Endometrial microvascular endothelial cells (primary cell): Measurements from ENCODE around the gene AGBL4. TPM values are rescaled to one million over a fixed set of nuclear protein-coding genes. Genes with fewer than 3 reads are reported as not detected.
"Not testable (repeated sequence)": the region's sequence is repeated elsewhere in the genome, so short reads cannot be mapped to it uniquely, and the experiment has no call there.

Experiments
- in situ Hi-C: cut with HindIII; loops from 2 replicates; pipeline ENCODE4 v1.10.0; 2017; ENCODE audit warnings: low sequenced_read_pairs, low pct_unique_long_range_greater_than_20kb; ENCODE audit errors: inconsistent ontology term
- total RNA-seq: library from RNA; depleted of rRNA; stranded (reverse); fragments of >200 nt; gene quantifications from one replicate; pipeline ENCODE4 v1.2.3, GENCODE V29; 2015; ENCODE audit errors: inconsistent ontology term

Gene AGBL4
- total RNA-seq, 1 donor from 2014 or later, result not detected

DNA sequence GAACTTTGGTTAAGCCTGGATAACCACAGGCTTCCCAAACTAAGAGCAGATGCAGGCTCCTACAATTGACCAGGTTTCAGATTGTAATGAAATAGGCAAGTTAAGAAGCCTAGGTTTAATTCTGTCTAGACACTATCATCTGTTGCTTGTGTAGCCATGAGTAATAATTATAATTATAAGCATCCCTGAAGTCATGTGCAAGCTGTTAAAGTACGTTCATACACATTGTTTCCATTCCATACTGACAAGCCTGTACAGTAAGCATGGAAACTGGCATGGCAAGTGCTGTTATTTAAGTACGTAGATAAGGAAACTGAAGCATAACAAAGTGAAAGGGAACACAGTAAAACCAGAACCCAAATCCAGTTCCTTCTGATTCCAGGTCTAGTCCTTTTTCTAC, 689.8 kb downstream of the AGBL4 start:
- in situ Hi-C loops, result no loop called here

DNA sequence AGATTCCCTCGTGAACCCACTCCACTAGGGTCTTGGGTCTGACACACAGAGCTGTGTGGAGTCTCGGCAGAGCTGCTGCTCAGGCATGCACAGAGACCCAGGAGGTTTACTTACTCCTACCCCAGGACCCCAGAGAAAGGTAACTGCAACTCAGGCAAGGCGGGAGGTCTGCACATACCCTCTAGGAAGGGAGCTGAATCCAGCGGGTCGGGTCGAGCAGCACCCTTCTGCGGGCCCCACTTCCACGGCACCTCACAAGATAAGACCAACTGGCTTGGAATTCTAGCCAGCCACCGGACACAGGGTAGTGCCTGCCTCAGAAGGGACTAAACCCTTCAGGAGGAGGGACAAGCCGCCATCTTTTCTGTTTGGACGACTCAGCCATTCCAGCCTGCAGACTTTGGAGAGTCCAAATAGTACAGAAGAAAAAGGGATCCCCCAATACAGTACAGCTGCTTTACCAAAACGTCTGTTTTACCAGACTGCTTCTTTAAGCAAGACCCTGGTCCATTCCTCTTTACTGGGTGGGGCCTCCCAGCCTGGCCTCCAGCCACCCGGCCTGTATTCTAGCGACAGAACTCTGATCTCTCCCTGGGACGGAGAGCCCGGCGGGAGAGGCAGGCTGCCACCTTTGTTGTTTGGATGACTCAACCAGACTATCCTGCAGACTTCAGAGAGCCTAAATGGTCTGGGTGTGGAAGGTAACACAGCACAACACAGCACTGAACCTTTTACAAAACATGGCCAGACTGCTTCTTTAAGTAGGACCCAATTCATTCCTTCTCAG, 692.5 kb downstream of the AGBL4 start:
- in situ Hi-C loops, result no loop called here

DNA sequence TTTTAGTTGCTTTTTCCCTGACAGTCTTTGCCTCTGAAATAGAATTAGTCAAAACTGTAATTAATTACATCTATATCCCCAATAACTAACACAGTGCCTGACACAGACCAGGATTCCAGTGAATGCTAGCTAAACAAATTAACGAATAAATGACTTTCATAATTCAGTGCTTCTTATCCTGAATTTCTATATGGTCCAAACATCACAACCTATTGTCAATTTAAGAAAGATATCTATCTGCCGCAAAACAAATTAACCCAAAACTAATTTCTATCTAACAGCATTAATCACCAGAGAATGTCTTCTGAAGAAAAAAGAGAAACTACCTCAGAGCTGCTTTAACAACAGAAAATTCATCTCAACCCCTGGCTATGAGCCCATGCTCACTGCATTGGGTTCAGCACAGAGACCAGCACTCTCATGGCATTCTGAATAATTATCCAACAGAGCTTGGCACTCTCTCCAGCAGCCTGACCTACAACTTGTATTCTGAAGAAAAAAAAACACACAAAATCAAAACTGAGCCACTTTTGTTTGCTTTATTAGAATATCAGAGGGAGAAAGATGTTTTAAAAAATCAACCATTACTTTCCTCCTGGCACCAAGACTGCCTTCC, 699.7 kb downstream of the AGBL4 start:
- in situ Hi-C loops, result no loop called here

DNA sequence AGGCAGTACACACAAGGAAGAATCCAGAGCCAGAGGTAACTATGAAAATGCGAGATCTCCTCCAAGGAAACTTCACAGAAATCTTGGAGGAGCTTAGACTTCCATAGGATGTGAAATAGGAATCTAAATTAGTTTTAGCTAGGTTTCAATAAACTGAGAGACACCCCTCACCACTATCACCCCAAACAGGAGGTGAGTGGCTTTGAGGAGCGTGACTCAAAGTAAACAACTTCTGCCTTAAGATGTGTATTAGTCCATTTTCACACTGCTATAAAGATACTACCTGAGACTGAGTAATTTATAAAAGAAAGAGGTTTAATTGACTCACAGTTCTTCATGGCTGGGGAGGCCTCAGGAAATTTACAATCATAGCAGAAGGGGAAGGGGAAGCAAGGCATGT, 703.3 kb downstream of the AGBL4 start:
- in situ Hi-C loops, result not testable (repeated sequence)

DNA sequence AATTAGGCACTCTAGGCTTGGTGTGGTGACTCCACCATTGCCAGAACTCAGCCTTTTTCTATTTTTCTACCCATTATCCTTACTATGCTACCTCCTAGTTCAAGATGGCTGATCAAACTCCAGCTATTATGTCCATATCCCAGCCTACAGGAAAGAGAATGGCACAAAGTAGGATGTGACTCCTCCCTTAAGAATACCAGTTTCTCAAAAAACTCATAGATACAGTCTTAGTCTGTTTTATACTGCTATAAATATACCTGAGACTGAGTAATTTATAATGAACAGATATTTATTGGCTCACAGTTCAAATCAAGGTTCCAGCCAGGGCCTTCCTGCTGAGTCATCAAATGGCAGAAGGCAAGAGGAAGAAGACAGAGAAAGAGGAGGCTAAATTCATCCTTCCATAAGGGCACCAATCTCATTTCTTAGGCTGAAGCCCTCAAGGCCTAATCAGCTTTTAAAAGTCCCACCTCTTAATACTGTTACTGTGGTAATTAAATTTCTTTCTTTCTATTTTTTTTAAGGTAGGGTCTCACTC, 704.3 kb downstream of the AGBL4 start:
- in situ Hi-C loops, result no loop called here

DNA sequence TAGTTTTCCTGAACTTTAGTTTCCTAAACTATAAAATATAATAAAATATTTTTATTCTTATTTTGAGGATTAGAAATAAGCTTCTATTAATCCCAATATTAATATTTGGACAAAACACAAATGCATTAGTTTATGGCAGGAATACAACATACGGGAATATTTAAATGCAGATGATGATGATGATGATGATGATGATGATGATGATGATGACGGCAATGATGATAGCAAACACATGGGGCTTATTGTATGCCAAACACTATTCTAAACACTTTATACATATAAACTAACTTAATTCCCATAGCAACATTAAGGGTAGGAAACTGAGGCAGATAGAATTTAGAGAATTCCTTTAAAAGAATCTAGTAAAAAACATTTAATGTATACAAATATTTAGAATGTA, 705.5 kb downstream of the AGBL4 start:
- in situ Hi-C loops, result no loop called here

DNA sequence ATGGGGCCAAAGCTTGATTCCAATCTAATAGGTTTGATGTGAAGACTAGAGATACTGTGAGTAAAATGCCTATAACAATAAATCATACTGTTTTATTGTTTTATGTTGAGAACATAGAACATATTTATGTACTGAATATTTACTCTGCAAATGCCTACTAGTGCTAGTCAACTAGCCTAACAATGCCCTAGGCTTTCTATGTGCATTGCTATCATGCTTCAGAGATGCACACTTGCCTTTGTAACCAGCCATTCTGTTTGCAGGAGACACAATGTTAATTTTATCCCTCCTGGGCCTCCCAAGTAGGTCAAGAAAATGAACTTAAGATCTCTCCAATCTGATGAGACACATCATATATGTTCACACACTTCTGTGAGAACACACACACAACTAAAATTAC, 716.3 kb downstream of the AGBL4 start:
- in situ Hi-C loops, result no loop called here

DNA sequence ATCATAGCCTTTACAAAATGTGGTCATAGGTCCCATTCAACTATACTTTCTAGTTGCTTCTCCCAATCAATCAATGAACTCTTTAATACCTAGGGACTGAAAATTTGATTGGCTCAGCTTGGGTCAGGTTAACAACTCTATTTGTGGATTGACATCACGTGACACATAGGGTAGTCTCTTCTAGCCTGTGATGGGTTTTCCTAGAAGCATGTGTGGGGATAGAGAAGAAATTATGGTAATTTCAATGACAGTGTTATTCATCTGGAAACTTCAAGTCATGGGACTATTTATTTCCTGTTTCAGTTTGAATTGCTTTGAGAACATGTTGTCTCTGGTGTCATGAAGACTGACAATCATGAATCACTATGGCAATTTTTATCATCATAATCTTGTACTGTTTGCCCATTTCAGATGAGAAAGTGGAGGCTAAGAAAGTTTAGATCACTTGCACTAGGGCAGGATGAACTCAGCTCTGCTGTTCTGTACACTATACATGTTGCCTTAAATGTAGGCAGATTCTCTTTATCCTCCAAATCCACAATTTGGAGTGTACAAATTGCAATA, 717.2 kb downstream of the AGBL4 start:
- in situ Hi-C loops, result no loop called here

DNA sequence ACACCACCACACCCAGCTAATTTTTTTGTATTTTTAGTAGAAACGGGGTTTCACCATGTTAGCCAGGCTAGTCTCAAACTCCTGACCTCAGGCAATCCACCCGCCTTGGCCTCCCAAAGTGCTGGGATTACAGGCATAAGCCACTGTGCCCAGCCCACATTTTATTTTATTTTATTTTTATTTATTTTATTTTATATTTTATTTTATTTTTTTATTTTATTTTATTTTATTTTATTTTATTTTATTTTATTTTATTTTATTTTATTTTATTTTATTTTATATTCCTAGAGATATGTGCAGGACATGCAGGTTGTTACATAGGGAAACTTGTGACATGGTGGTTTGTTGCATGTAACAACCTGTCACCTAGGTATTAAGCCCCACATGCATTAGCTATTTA, 721.4 kb downstream of the AGBL4 start:
- in situ Hi-C loops, result not testable (repeated sequence)

DNA sequence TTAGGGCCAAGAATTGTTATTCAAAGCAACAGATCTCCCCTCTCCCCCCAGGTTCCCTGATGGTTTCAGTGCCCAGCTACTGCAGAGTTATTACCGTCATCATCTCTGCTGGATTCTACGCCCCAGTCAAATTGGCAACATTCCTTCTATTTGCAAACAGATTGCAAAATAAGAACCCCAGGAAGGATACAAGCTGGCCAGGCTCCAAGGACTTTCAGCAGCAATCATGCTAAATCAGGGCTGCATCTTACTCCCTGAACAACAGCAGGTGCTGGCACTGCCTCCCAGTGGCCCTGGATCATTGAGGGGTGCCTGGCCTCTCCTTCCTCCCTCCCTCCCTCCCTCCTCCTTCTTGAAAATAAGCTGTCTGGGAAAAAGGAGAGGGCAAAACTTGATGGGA, 725.5 kb downstream of the AGBL4 start:
- in situ Hi-C loops, result no loop called here

DNA sequence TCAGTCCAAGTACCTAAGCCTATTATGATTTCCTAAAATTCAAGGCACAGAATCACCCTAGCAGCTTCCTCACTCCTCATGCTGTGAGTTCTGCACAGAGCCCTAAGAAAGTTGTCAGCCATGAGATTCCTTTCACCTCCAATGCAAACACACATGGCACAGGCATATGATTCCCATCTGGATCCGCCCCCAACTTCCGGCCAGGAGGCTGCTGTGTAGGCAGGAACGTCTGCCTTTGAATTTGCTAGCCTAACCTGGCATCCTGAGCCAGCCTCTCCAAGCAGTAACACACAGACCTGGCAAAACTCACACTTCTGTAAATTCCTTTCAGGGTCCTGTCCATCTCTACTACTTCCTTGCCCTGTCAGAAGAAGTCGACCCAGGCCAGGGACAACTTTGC, 726.0 kb downstream of the AGBL4 start:
- in situ Hi-C loops, result no loop called here

DNA sequence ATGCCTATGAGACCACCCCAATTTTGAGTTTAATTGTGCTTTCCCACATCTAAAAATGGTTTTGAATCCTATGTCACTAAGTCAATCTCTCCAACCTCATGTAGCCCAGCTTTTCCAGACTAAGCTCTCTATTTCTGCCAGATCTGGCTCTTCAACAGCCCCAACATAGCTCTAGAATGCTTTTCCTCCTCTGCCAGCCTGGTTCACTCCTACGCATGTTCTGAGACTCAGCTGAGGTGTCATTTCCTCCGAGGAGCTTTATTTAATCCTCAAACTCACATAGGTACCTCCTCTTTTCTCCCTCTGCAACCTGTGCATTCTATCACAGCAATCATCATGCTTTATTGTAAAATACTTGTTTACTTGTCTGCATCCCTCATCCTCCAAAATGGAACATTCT, 729.2 kb downstream of the AGBL4 start:
- in situ Hi-C loops, result no loop called here

DNA sequence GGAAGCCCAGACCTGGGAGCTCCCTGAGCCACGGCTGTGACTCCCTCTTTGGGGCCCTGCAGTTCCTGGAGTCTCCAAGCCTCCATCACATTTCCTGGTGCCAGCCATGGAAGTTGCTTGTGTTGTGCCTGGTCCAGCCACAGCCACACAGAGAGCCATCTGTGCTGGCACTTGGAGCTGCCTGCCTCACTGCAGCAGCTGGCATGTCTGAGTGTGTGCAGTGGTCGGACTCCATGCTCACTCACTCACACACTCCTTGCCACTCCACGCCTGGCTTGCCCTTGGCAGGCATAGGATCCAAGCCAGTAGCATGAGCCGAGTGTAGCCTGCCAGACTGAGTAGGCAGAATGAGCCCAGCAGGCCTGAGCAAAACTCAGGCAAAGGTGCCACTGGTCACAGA, 730.7 kb downstream of the AGBL4 start:
- in situ Hi-C loops, result no loop called here

DNA sequence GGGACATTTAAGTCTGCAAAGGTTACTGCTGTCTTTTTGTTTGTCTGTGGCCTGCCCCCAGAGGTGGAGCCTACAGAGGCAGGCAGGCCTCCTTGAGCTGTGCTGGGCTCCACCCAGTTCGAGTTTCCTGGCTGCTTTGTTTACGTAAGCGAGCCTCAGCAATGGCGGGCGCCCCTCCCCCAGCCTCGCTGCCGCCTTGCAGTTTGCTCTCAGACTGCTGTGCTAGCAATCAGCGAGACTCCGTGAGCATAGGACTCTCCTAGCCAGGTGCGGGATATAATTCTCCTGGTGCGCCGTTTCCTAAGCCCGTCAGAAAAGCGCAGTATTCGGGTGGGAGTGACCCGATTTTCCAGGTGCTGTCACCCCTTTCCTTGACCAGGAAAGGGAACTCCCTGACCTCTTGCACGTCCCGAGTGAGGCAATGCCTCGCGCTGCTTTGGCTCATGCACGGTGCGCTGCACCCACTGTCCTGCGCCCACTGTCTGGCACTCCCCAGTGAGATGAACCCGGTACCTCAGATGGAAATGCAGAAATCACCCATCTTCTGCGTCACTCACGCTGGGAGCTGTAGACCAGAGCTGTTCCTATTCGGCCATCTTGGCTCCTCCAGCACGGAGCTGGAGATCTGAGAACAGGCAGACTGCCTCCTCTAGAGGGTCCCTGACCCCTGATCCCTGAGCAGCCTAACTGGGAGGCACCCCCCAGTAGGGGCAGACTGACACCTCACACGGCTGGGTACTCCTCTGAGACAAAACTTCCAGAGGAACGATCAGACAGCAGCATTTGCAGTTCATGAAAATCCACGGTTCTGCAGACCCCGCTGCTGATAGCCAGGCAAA, 766.3 kb downstream of the AGBL4 start:
- in situ Hi-C loops, result not testable (repeated sequence)

DNA sequence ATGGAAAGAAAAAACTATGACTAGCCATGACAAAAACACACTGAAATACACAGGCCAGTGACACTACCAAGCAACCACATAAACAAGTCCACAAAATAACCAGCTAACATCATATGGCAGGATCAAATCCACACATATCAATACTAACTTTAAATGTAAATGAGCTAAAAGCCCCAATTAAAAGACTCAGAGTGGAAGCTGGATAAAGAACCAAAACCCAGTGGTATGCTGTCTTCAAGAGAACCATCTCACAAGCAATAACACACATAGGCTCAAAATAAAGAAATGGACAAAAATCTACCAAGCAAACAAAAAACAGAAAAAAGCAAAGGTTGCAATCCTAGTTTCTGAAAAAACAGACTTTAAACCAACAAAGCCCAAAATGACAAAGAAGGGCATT, 770.8 kb downstream of the AGBL4 start:
- in situ Hi-C loops, result no loop called here

DNA sequence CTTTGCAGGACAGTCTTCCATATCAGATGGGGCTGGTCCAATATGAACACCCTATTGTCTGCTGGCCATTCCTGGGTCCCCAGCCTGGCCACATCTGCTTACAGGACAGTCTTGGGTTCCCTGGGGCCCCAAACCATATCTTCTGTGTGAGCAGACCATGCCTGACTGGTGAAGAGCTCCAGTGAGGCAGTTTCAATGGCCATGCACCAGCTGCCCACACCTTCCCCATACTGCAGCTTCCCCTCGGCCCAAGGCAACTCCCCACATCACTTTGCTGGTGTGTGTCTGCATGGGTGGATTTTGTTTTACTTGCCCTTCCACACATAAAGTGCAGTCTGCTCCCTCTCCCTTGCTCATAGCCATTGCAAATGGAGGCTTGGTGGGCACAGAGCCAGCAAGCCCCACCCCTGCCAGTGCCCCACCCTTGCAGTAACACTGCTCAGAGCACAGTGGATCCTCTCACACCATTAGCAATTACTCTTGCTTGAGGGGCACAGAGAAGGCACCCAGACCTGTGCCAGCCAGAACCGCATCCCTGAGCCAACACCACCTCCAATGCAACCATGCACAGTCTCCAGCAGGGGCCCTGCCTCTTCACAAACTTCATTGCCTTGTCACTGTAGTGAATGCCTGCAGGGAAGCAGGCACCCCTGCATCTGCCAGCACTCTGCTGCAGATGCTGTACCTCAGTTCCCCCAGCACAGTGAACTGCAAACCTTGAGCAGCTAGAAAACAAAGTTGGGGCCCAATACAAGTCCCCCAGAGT, 772.6 kb downstream of the AGBL4 start:
- in situ Hi-C loops, result no loop called here

DNA sequence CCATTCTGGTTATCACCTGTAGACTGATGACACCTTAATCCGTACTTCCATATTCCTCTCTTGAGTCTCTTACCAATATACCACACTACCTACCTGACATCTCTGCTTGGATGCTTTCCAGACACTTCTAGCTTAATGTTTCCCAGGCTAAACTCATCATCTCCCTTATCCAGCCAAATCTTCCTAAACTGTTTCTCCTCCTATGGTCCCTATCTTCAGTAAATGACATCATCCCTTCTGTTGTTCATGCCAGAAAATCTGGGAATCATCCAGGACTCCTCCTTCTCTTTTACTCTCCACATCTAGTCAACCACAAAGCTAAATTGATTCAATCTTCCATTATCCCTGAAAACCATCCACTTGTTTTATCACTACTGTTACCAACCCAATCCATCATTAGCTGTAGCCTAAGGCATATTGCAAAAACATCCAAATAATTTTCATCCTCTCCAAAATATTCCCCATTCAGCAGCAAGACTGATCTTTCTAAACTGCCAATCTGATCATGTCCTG, 783.0 kb downstream of the AGBL4 start:
- in situ Hi-C loops, result no loop called here

DNA sequence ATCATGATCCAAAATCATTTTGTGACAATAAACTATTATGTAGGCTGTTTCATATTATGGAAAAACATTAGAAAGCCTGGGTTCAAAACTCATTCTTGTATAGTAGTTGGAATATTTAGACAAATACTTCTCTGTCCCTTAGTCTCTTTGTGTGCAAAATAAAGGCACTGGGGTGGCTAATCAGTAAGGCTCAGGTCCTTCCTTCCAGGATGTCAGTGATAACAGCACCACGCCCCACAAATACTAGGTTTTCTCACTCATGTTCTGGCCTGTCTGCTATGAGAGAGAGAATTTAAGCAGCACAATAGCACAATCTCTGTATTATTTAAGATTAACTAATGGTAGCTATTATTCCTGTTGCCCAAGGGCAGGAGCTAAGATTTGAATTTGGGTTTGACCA, 788.8 kb downstream of the AGBL4 start:
- in situ Hi-C loops, result no loop called here
